Lung (tissue), 12 donors: ENCODE data around the gene SEMA4C. TPM values are rescaled to one million over a fixed set of nuclear protein-coding genes. Genes with fewer than 3 reads are reported as not detected.

Experiments
- ATAC-seq: fragments of 200-7000 bp; cut with Tn5 transposase; one replicate; pipeline ENCODE4 v1.9.1; 2020; ENCODE audit warnings: moderate number of reproducible peaks; ENCODE audit not compliant: insufficient read depth, low FRiP score
- DNase-seq, 3 donors: peaks; one replicate each; pipeline ENCODE4 v3.0.0-alpha.2; 2013 to 2017
- H3K27ac ChIP-seq, 2 donors: one replicate each; pipeline ENCODE4 v1.5.1; 2013; ENCODE audit warnings: mild to moderate bottlenecking in 2 of 2, moderate library complexity in 2 of 2, control low read depth in 1 of 2, inconsistent platforms in 1 of 2, low read depth in 1 of 2, low read length in 1 of 2
- H3K27me3 ChIP-seq, 3 donors: one replicate each; pipeline ENCODE4 v1.5.1; 2013; ENCODE audit warnings: low read length in 2 of 3; ENCODE audit not compliant: control insufficient read depth in 3 of 3, insufficient read depth in 3 of 3
- H3K36me3 ChIP-seq, 4 donors: one replicate each; pipeline ENCODE4 v1.5.1; 2013; ENCODE audit warnings: low read length in 4 of 4, mild to moderate bottlenecking in 1 of 4, moderate library complexity in 1 of 4; ENCODE audit not compliant: control insufficient read depth in 4 of 4, insufficient read depth in 4 of 4
- H3K4me1 ChIP-seq, 5 donors: one replicate each; pipeline ENCODE4 v1.5.1; 2013; ENCODE audit warnings: low read length in 5 of 5, mild to moderate bottlenecking in 2 of 5, moderate library complexity in 1 of 5; ENCODE audit not compliant: control insufficient read depth in 5 of 5, insufficient read depth in 5 of 5
- H3K4me3 ChIP-seq: one replicate; pipeline ENCODE4 v1.5.1; 2013; ENCODE audit warnings: mild to moderate bottlenecking, control low read depth, moderate library complexity
- H3K9ac ChIP-seq, 2 donors: one replicate each; pipeline ENCODE4 v1.5.1; 2013; ENCODE audit warnings: low read length in 2 of 2, control low read depth in 1 of 2; ENCODE audit not compliant: insufficient read depth in 1 of 2
- H3K9me3 ChIP-seq, 4 donors: one replicate each; pipeline ENCODE4 v1.5.1; 2013; ENCODE audit warnings: low read length in 3 of 4, mild to moderate bottlenecking in 1 of 4, moderate library complexity in 1 of 4; ENCODE audit not compliant: control insufficient read depth in 4 of 4, insufficient read depth in 3 of 4
- WGBS, 2 donors: extraction: QIAGEN DNeasy Blood & Tissue Kit; methylation state at CpG; one replicate each; pipeline ENCODE4 v1.1.7; 2013; 5-methylcytosine and 5-hydroxymethylcytosine counted together
- polyA plus RNA-seq, 2 donors: library from polyadenylated mRNA; stranded (reverse); fragments of 200-250 nt; gene quantifications; one replicate each; pipeline ENCODE4 v1.2.1, GENCODE V29; 2013
- total RNA-seq, 2 donors: library from RNA; depleted of rRNA in 1 of 2; stranded (reverse); fragments of >200 nt in 1 of 2; gene quantifications; one replicate each; pipeline ENCODE4 v1.2.1, GENCODE V29; 2014 to 2021
- TF ChIP-seq, protein P1 (sequence below): IDR thresholded peaks from 2 replicates; pipeline ENCODE4 v1.5.1; 2012; ENCODE audit warnings: mild to moderate bottlenecking; ENCODE audit errors: control extremely low read depth, extremely low read depth
- donor health status: control.
- donor health status: control.
- donor health status: Bipolar disorder and iron deficiency.
- donor health status: healthy.
- donor health status: DM: yes; HTN: yes; CAD: no.

SEMA4C gene
- total and polyA plus RNA-seq, 4 donors = 18.8 to 42.0 (median 28.8) TPM

DNA sequence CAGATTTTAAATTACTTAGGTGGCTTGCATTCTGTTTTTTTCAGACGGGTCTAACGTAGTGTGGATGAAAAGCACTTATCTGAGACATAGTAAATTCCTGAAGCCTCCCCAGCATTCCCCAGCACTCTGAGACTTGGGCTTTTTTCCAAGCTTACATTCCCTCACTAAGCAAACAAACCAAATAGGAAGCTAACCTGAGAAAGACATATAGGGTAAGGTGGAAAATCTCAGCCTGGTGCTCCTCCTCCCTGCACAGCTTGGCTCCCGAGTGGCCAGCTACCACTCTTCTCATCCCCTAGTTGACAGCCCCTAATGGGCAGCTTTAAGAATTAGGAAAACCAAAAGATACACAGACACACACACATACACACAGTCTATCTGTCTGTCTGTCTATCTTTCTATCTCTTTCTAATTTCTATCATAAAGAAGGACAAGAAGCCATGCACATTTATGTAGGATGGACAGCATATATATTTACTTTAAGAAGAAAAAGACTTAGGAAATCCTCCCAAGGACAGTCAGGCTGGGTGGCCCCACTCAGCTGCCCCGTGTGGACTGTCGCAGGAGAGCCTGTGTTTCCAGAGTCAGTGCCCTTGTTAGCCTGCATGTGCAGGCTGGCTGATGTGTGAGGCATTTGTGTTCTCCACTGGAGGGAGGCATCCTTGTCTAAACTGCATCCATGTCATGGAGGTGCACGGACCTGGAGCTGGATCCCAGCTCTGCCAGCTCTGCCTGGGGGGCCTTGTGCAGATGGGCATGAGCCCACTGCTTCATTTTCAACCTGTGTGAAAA, 45.6 kb downstream of the SEMA4C start:
- DNase-seq = peak in 1 of 3 donors; percentile 49
- TF ChIP-seq, protein P1, sequence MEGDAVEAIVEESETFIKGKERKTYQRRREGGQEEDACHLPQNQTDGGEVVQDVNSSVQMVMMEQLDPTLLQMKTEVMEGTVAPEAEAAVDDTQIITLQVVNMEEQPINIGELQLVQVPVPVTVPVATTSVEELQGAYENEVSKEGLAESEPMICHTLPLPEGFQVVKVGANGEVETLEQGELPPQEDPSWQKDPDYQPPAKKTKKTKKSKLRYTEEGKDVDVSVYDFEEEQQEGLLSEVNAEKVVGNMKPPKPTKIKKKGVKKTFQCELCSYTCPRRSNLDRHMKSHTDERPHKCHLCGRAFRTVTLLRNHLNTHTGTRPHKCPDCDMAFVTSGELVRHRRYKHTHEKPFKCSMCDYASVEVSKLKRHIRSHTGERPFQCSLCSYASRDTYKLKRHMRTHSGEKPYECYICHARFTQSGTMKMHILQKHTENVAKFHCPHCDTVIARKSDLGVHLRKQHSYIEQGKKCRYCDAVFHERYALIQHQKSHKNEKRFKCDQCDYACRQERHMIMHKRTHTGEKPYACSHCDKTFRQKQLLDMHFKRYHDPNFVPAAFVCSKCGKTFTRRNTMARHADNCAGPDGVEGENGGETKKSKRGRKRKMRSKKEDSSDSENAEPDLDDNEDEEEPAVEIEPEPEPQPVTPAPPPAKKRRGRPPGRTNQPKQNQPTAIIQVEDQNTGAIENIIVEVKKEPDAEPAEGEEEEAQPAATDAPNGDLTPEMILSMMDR = no peak
- H3K36me3 ChIP-seq = peaks cover 0 to 46% (median 27%) of the 10 kb centered on the region in 4 donors
- no peak overlapping the region for H3K4me3 ChIP-seq
- no peak overlapping the region for H3K9ac ChIP-seq
- H3K4me1 ChIP-seq = peaks cover 0 to 15% (median 10%) of the 10 kb centered on the region in 5 donors
- peak; percentile 29 for ATAC-seq
- no peak overlapping the region for H3K27ac ChIP-seq
- no peaks in the 10 kb centered on the region for H3K27me3 ChIP-seq
- WGBS, 2 donors = 66% methylated on average over 6 of the region's 6 CpGs
- H3K9me3 ChIP-seq = no peaks in the 10 kb centered on the region

DNA sequence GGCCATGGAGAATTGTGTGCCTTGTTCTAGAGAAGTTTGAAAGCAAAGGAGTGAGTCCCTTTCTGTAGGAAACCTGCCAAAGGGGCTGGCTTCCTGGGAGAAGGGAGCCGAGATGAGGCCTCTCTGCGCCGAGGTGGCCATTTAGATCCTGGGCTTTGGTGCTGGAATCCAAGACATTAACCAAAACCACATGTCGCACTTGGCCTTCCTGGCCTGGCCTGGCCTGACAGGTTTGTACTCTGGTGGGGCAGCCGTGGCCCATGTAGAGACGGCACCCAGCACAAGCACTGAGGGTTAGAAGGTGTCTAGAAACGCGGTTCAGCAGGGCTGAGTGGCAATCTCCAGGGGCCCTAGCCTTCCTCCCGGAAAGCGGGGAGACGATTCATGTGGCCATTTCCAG, 46.7 kb downstream of the SEMA4C start:
- no peak overlapping the region for H3K9ac ChIP-seq
- 83 to 84% methylated on average over 11 of the region's 11 CpGs for WGBS, 2 donors
- H3K27me3 ChIP-seq = no peaks in the 10 kb centered on the region
- ATAC-seq = no peak
- no peak for DNase-seq
- TF ChIP-seq, protein P1 = no peak
- no peaks in the 10 kb centered on the region for H3K9me3 ChIP-seq
- no peak overlapping the region for H3K27ac ChIP-seq
- H3K36me3 ChIP-seq = peaks cover 0 to 38% (median 24%) of the 10 kb centered on the region in 4 donors
- no peak overlapping the region for H3K4me3 ChIP-seq
- H3K4me1 ChIP-seq = peaks cover under 1 to 25% (median 17%) of the 10 kb centered on the region in 5 donors

DNA sequence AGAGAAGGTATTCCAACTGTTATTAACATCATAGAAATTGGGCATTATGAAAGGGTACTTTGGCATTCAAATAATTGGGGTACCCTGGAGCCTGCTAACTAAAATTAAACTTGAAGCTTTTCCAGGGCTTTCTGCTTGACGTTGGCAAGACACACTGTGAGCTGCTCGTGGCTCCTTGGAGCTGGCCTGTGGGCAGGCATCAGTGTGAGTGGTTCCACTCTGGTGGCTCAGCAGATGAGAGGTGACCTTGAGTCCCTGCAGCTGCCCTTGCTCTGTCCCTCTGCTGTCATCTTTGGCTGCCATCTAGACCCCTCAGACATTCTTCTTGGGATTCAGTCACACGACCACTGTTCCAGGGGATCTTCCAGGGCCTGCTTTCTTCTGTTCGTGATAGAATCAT, 47.1 kb downstream of the SEMA4C start:
- 75 to 87% methylated on average over 4 of the region's 4 CpGs for WGBS, 2 donors
- Histone ChIP-seq H3K36me3 (peaks cover 0 to 34% (median 22%) of the 10 kb centered on the region in 4 donors), H3K9me3 (no peaks in the 10 kb centered on the region), H3K27me3 (no peaks in the 10 kb centered on the region), H3K27ac (no peak overlapping the region), H3K9ac (no peak overlapping the region), H3K4me1 (peaks cover 3 to 29% (median 19%) of the 10 kb centered on the region in 5 donors), H3K4me3 (no peak overlapping the region)
- ATAC-seq (no peak), DNase-seq (no peak)
- TF ChIP-seq, protein P1 = no peak
